ENCODE results near the gene PHACTR1.
"Not testable (repeated sequence)": the region's sequence is repeated elsewhere in the genome, so short reads cannot be mapped to it uniquely, and the experiment has no call there.

The PHACTR1 gene

DNA sequence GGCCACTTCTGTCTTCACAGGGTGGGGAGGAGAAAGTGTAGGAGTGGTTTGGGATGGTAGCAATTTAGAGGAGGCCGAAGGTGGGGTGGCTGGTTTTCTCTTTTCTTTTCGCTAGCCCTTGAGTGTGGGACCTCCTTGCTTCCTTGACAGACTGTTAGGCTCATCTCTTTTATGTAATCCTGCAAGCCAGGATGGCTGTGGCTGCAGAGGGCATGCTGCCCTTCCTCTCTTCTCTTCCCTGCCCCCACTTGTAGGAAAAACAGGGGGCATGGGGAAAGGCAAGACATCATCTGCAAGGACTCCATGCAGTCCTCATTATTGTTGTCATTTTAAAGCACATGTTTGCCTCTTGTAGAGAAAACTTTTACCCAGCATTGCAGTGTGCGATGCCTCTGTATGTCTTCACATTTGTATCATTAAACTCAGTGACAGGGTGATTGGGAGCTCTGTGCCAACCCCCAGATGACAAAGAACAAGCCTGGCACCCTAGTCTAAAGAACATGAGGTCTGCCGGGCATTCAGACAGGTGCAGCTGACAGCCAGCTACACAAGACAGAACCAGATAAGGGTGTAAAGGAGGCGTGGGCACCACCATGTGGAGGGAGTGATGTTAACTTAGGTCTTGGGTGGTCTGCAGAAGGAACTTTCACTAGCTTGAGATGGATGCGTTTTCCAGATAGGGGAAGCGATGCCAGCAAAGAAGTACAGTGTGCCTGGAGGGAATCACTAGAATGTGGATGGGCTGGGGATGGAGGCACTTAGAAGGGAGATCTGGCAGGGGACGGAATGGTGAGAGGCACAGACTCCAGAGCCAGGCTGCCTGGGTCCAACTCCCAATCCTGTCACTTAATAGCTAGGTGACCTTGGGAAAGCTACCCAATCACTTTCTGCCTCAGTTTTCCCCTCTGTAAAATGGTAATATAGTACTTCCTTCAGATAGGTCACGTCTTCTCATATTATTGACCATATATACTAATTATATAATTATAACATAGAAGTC is 404.2 kb downstream of the PHACTR1 start:
- Histone ChIP-seq H3K9me3 (no peaks in the 10 kb centered on the region), H3K4me3 (ENCODE audit: low read depth in 1 of 2, low read length in 1 of 2) (no peak overlapping the region), H3K4me1 (ENCODE audit: control insufficient read depth in 1 of 2, insufficient read depth in 1 of 2, low read depth in 1 of 2, low read length in 1 of 2) (no peaks in the 10 kb centered on the region), H3K36me3 (no peaks in the 10 kb centered on the region), H3K27me3 (no peaks in the 10 kb centered on the region), H3K27ac (no peak overlapping the region)
- TF ChIP-seq CTCF (IDR thresholded peaks at IDR 0.05), result no peak

GRCh38 chr6:13124131-13124530 is 407.6 kb downstream of the PHACTR1 start:
- TF ChIP-seq CTCF (IDR thresholded peaks at IDR 0.05), result no peak
- Histone ChIP-seq H3K36me3 (no peaks in the 10 kb centered on the region), H3K27ac (no peak overlapping the region), H3K4me1 (ENCODE audit: control insufficient read depth in 1 of 2, insufficient read depth in 1 of 2, low read depth in 1 of 2, low read length in 1 of 2) (no peaks in the 10 kb centered on the region), H3K4me3 (ENCODE audit: low read depth in 1 of 2, low read length in 1 of 2) (no peak overlapping the region), H3K27me3 (no peaks in the 10 kb centered on the region), H3K9me3 (no peaks in the 10 kb centered on the region)

DNA sequence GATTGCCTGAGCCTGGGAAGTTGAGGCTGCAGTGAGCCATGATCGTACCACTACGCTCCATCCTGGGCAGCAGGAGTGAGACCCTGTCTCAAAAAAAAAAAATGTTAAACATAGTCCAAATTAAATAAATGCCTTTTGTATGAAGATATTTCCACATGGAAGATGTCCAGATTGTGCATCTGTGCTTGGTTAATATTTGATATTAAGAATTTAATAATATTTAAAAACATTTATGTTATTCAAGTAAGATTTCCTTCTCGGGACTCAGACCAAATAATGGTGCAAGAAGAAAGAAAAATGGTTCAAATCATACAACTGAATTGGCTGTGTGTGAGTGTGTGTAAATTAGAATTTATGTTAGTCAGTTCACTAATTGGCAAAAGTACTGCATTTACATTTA is 409.3 kb downstream of the PHACTR1 start:
- Histone ChIP-seq H3K4me1 (ENCODE audit: control insufficient read depth in 1 of 2, insufficient read depth in 1 of 2, low read depth in 1 of 2, low read length in 1 of 2) (no peaks in the 10 kb centered on the region), H3K4me3 (ENCODE audit: low read depth in 1 of 2, low read length in 1 of 2) (no peak overlapping the region), H3K36me3 (no peaks in the 10 kb centered on the region), H3K27me3 (no peaks in the 10 kb centered on the region), H3K9me3 (no peaks in the 10 kb centered on the region), H3K27ac (no peak overlapping the region)
- no peak for TF ChIP-seq CTCF (IDR thresholded peaks at IDR 0.05)

DNA sequence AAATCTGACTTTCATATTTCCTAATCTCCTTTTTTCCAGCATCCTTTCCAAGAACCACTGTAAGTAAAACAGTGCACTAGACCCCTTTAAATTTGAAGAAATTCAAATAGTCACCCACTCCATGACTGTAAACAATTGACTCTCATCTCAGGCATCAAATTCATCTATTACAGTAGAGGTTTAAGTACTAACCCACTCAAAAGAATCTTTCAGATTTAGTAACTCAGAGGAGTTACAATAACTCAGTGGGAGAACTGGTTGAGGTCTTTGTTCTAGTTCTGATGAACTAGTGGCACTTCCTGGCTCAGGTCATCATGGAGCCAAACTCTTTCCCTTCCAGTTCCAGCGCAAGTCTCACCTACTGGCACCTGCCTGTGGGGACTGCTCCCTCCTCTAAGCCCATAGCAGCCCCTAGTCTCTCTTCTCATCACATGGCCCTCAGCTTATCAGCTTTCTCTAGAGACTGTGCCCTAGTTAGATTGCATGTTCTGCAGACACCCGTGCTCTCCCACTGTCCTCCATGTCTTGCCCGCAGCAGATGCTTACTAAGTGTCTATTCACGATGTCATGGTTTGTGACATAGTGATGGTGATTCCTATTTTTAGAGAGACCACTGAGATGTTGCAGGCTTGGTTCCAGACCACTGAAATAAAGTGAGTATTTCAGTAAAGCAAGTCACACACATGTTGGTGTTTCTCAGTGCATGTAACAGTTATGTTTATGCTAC is 415.5 kb downstream of the PHACTR1 start:
- no peaks in the 10 kb centered on the region for H3K9me3 ChIP-seq
- TF ChIP-seq CTCF (IDR thresholded peaks at IDR 0.05), result no peak
- no peak overlapping the region for H3K27ac ChIP-seq
- no peaks in the 10 kb centered on the region for H3K27me3 ChIP-seq
- H3K4me3 ChIP-seq (ENCODE audit: low read depth in 1 of 2, low read length in 1 of 2), result no peak overlapping the region
- H3K36me3 ChIP-seq, result no peaks in the 10 kb centered on the region
- H3K4me1 ChIP-seq (ENCODE audit: control insufficient read depth in 1 of 2, insufficient read depth in 1 of 2, low read depth in 1 of 2, low read length in 1 of 2), result no peaks in the 10 kb centered on the region

GRCh38 chr6:13133894-13134293 is 417.3 kb downstream of the PHACTR1 start:
- not testable (repeated sequence) for H3K4me3 ChIP-seq (ENCODE audit: low read depth in 1 of 2, low read length in 1 of 2); H3K27me3 ChIP-seq; H3K9me3 ChIP-seq; H3K4me1 ChIP-seq (ENCODE audit: control insufficient read depth in 1 of 2, insufficient read depth in 1 of 2, low read depth in 1 of 2, low read length in 1 of 2); H3K27ac ChIP-seq; H3K36me3 ChIP-seq

- Histone ChIP-seq H3K4me3 (ENCODE audit: low read depth in 1 of 2, low read length in 1 of 2) (no peak overlapping the region), H3K9me3 (no peaks in the 10 kb centered on the region), H3K27me3 (no peaks in the 10 kb centered on the region), H3K36me3 (no peaks in the 10 kb centered on the region), H3K27ac (no peak overlapping the region), H3K4me1 (ENCODE audit: control insufficient read depth in 1 of 2, insufficient read depth in 1 of 2, low read depth in 1 of 2, low read length in 1 of 2) (no peaks in the 10 kb centered on the region)
- TF ChIP-seq CTCF (IDR thresholded peaks at IDR 0.05), result no peak
Measured at GRCh38 chr6:13135152-13135551, 418.6 kb downstream of the PHACTR1 start.
